GM19324 (cell line): ENCODE data around the gene FAM237B.
A peak's percentile ranks its signal among the peaks of the same experiment; 100 is the strongest.
"Not testable (repeated sequence)": the region's sequence is repeated elsewhere in the genome, so short reads cannot be mapped to it uniquely, and the experiment has no call there.

ENCODE experiments used
- ATAC-seq: cut with Tn5 transposase; IDR thresholded peaks from one replicate; pipeline ENCODE4 v1.9.1; 2021; ENCODE audit warnings: mild to moderate bottlenecking, moderate library complexity; ENCODE audit not compliant: unreplicated experiment, low FRiP score

The FAM237B gene

DNA sequence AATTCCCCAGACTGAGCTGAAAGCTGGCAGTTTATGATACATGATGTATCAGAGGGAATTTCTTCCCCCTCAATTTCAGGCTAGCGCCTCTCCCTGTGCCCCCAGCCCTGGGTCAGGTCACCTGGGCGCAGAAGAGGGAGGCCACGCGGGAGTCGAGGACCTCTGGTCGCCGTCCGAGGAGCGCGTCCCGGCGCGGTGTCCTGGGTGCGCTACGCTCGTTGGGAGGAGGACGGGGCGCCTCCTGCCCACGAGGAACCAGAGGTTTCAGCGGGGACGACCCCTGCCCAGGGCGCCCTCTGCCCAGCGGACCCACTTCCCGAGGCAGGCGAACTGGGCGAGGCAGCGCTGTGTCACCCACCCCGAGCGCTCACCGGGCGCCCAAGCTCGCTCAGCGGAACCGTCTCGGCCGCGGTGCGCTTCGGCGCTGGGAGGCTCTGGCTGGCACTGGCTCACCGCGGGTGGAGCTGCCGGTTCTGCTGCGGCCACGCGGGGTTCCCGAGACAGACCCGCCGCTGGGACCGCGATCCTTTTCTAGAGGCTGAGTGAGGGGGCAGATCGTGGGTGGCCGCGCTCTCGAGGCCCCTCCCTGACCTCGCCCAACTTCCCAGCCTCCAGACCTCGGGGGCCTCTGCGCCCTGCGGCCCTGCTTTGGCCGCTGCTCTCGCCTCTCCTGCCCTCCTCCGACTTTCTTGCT, at the start of gene FAM237B:
TSS of gene FAM237B (minus strand) at position 504 of the 694 bp plus-strand sequence. CDS start 1,556 bp downstream, outside the sequence.
- ATAC-seq, result no peak

DNA sequence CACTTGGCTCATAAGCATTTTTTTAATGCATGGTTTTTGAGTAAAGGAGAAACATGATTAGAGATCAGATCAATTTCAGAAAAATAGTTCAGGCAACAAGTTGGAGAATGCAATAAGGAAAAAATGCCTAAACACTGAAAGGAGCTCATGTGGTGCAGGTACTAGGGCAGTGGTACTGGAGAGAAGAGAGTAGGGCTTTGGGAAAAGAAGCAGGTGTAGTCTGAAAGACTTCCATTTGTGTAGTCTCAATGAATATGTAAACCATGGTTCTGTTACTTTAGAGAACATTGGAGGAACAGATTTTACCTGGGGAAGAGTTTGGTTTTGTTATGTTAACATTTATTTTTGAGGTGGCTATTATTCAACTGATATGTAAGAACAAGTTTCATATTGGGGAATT, 30.9 kb upstream of the FAM237B start:
- ATAC-seq, result no peak

GRCh38 chr7:90350032-90350431, 28.9 kb upstream of the FAM237B start:
- ATAC-seq, result not testable (repeated sequence)

GRCh38 chr7:90349305-90349704, 28.2 kb upstream of the FAM237B start:
- no peak for ATAC-seq

GRCh38 chr7:90347759-90348158, 26.7 kb upstream of the FAM237B start:
- ATAC-seq, result no peak

DNA sequence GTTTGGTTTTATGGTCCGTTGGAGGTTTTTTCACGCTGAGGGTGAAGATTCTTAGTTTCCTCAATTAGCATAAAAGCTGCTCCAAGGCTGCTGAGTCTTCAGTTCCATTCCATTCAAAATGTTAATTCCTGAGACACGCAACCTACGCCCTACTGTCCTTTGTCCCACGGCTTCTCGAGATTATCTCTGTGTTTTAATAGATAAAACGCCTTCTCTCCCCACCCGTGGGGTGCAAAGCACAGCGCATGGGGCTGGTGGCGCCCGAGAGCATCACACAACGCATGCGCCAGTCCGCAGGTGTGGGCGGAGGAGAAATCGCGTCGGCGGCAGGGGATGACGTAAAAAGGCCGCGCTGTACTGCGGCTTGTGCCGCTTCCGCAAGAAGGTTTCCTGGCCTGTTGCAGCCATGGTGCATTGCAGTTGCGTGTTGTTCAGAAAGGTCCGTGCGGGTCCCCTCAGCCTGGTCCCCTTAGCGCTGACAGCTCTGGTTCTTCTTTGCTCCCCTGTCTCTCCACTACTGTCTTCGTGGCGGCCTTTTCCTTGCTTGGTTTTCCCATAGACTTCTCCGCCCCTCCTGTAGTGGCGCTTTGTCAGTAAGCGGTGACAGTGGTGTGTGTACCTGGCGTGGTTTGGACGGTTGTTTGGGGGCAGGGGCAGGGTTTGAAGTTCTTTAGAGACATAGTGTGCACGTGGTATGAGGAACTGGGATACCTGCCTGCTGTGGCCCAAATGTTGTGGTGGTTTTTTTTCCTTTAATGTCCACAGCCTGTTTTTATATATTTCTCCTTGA, 25.4 kb upstream of the FAM237B start, which contains the start of gene GTPBP10:
TSS of gene GTPBP10 (plus strand) at position 381 of the 790 bp plus-strand sequence. CDS start at position 407, 26 bp downstream.
- peak; percentile 98 for ATAC-seq

DNA sequence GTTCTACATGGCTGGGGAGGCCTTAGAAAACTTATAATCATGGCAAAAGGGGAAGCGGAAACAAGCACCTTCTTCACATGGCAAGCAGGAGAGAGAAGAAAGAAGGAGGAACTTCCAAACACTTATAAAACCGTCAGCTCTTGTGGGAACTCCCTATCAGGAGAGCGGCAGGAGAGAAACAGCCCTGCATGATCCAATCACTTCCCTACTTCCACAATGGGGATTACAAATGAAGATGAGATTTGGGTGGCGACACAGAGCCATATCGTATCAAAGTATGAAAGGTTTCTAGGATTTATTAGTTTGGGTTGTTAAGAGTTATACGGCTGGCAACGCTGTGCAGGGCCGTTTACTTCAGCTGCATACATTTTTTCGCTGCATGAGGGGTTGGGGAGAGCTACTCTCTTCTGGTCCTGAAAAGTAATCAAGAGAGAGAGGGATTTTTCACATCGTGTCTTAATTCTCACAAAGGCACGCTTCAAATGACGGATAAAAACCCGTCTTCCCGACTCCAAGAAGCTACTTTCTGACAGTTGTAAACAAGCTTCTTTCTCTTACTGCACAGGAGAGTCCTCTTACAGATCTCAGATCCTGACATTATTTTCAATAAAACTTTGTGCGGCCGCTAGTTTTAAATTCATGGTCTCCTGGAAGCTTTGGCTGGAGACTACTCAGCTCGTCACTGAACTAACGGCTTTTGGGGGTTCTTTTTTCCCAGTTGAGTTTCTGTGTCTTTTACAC, 24.7 kb upstream of the FAM237B start:
- ATAC-seq, result peak; percentile 5

DNA sequence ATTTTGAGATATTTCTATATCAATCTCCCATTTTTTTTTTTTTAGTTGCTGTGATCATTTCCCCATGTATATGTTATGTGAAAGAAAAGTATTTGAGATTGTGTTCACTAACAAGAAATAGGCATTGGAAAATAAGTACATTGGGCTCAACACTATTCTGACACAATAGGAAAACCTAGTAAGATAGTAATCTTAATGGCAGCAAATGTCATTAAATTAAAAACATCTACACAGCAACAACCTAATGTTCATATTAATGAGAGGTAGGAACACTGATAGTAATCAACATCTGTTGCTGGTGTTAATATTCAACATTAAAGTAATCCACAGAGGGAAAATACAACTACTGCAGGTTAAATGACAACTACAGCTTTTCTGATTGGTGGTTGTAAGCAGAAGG, 23.9 kb upstream of the FAM237B start:
- ATAC-seq, result no peak

DNA sequence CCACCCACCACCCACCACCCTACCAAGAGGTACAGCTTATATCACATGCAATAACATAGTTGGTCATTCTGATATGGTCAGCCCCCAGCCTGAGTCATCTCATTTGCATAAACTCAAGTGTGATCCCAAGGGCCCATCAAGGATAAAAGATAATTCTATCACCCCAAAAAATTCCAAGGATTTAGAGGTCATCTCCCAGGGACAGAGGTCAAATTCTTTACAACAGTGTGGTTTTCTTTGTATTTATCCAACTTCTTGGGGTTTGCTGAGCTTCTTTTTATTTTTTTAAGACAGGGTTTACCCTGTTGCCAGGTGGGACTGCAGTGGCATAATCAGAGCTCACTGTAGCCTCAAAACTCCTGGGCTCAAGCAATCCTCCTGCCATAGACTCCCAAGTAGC, 16.0 kb upstream of the FAM237B start:
- no peak for ATAC-seq

- not testable (repeated sequence) for ATAC-seq
Measured at GRCh38 chr7:90334926-90335325, 13.8 kb upstream of the FAM237B start.

- no peak for ATAC-seq
Measured at GRCh38 chr7:90334193-90334843, 13.2 kb upstream of the FAM237B start.

DNA sequence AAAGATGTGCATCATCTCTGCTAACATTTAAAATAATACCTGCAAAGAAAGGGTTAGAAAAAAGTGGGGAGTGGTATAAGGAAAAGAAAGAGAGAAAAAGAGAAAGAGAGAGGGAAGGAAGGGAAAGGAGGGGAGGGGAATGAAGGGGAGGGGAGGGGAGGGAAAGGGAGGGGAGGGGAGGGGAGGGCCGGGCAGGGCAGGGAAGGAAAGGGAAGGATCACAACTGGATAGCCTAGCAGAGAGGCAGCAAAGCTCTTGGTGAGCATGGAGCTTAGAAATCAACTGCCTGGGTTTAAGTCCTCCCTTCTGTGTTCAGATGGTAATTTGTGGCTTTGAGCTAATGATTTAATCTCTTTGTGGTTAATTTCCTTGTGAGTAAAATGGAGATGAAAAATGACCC, 5.4 kb upstream of the FAM237B start:
- ATAC-seq, result no peak

- ATAC-seq, result no peak
Measured at GRCh38 chr7:90322837-90323236, 1.7 kb upstream of the FAM237B start.

GRCh38 chr7:90320418-90320800, 695 bp downstream of the FAM237B start:
- ATAC-seq, result no peak

GRCh38 chr7:90320014-90320413, 1.1 kb downstream of the FAM237B start:
- no peak for ATAC-seq

- no peak for ATAC-seq
Measured at GRCh38 chr7:90313907-90314306, 7.2 kb downstream of the FAM237B start.

- no peak for ATAC-seq
Measured at GRCh38 chr7:90312745-90313144, 8.4 kb downstream of the FAM237B start.

DNA sequence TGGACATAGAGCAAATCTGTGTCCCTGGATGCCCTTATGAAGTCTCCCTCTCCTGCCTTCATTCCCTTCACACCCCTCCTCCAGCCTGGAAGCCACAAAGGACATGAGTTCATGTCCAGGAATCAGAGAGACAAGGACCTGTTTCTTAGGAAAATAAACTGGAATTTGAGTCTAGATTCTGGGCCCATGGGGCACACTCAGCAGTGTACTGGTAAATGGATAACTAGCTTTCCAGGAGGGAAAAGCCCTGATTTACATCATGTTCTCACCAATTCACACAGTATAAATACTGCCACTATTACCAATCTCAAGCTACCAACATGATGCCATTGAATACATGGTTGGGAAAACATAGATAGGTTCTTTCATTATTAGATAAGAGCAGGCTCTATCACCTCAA, 9.9 kb downstream of the FAM237B start:
- ATAC-seq, result no peak

- no peak for ATAC-seq
Measured at GRCh38 chr7:90309872-90310271, 11.2 kb downstream of the FAM237B start.

GRCh38 chr7:90303241-90303640, 17.9 kb downstream of the FAM237B start:
- no peak for ATAC-seq
